Germinal center (tissue), 1 donor: Measurements from ENCODE around the gene MYOF.
"Not testable (repeated sequence)": the region's sequence is repeated elsewhere in the genome, so short reads cannot be mapped to it uniquely, and the experiment has no call there.

Source experiments
- DNase-seq: peaks from one replicate; pipeline ENCODE4 v3.0.0; 2012; ENCODE audit warnings: mixed read lengths, low spot score

The MYOF gene

GRCh38 chr10:93420944-93421825 is 60.9 kb downstream of the MYOF start:
- DNase-seq, result no peak

- no peak for DNase-seq
Observed at GRCh38 chr10:93420091-93420490, 62.0 kb downstream of the MYOF start.

- not testable (repeated sequence) for DNase-seq
Observed at GRCh38 chr10:93419016-93419415, 63.1 kb downstream of the MYOF start.

- DNase-seq, result no peak
Observed at GRCh38 chr10:93417921-93418320, 64.2 kb downstream of the MYOF start.

- DNase-seq, result no peak
Observed at GRCh38 chr10:93417266-93417665, 64.9 kb downstream of the MYOF start.

GRCh38 chr10:93416824-93417223 is 65.3 kb downstream of the MYOF start:
- DNase-seq, result no peak

GRCh38 chr10:93415693-93416092 is 66.4 kb downstream of the MYOF start:
- DNase-seq, result no peak

- DNase-seq, result no peak
Observed at GRCh38 chr10:93413252-93413689, 68.9 kb downstream of the MYOF start.

GRCh38 chr10:93412801-93413200 is 69.3 kb downstream of the MYOF start:
- peak; percentile 37 for DNase-seq

- DNase-seq, result no peak
Observed at GRCh38 chr10:93410697-93411348, 71.3 kb downstream of the MYOF start.

GRCh38 chr10:93408783-93409182 is 73.4 kb downstream of the MYOF start:
- no peak for DNase-seq

GRCh38 chr10:93406364-93407145 is 75.6 kb downstream of the MYOF start:
- no peak for DNase-seq

- DNase-seq, result no peak
Observed at GRCh38 chr10:93404048-93404354, 78.1 kb downstream of the MYOF start.

- no peak for DNase-seq
Observed at GRCh38 chr10:93403152-93404047, 78.7 kb downstream of the MYOF start.

GRCh38 chr10:93402192-93402591 is 79.9 kb downstream of the MYOF start:
- no peak for DNase-seq

GRCh38 chr10:93398528-93398927 is 83.6 kb downstream of the MYOF start:
- DNase-seq, result no peak

GRCh38 chr10:93397020-93397419 is 85.1 kb downstream of the MYOF start:
- DNase-seq, result no peak

GRCh38 chr10:93393211-93393610 is 88.9 kb downstream of the MYOF start:
- DNase-seq, result no peak

GRCh38 chr10:93392121-93392520 is 90.0 kb downstream of the MYOF start:
- no peak for DNase-seq

GRCh38 chr10:93390306-93391090 is 91.6 kb downstream of the MYOF start:
- no peak for DNase-seq
